HepG2 (cell line): ENCODE measurements around the gene RCOR1. TPM values are rescaled to one million over a fixed set of nuclear protein-coding genes. Genes with fewer than 3 reads are reported as not detected.

Source experiments
- BHLHE40 ChIP-seq: IDR thresholded peaks from 2 replicates; pipeline ENCODE4 v1.6.1; 2011; ENCODE audit warnings: low read length, improper control_type of control experiment
- DNMT1 ChIP-seq: sonication (generic); formaldehyde crosslinking; IDR thresholded peaks from 2 replicates; pipeline ENCODE4 v1.5.1; 2020; ENCODE audit warnings: mild to moderate bottlenecking, missing genetic modification reagents
- EEA1 ChIP-seq: sonication (generic); formaldehyde crosslinking; IDR thresholded peaks from 2 replicates; pipeline ENCODE4 v1.5.1; 2020; ENCODE audit warnings: mild to moderate bottlenecking, missing genetic modification reagents, borderline replicate concordance
- HNF4A ChIP-seq: sonication (generic); formaldehyde crosslinking; IDR thresholded peaks from 2 replicates; pipeline ENCODE4 v1.4.0; 2020; ENCODE audit warnings: missing genetic modification reagents
- MED1 ChIP-seq: sonication (generic); formaldehyde crosslinking; IDR thresholded peaks from 2 replicates; pipeline ENCODE4 v1.4.0; 2020; ENCODE audit warnings: missing genetic modification reagents
- MIXL1 ChIP-seq: IDR thresholded peaks from 2 replicates; pipeline ENCODE4 v1.6.1; 2016
- MTA3 ChIP-seq: sonication (generic); formaldehyde crosslinking; IDR thresholded peaks from 2 replicates; pipeline ENCODE4 v1.4.0; 2020; ENCODE audit warnings: missing genetic modification reagents
- POLR2A ChIP-seq, 2 experiments: IDR thresholded peaks; 2 replicates each; pipeline ENCODE4 v1.6.1; 2011; ENCODE audit warnings: low read depth in 2 of 2, low read length in 2 of 2, mild to moderate bottlenecking in 1 of 2, moderate library complexity in 1 of 2; ENCODE audit not compliant: insufficient read depth in 1 of 2
- RBFOX2 ChIP-seq: fragments of 200-400 bp; formaldehyde crosslinking; IDR thresholded peaks from 2 replicates; pipeline ENCODE4 v1.6.1; 2017; ENCODE audit warnings: low read depth, mild to moderate bottlenecking, low read length
- REPIN1 ChIP-seq: sonication (generic); formaldehyde crosslinking; IDR thresholded peaks from 2 replicates; pipeline ENCODE4 v1.8.0; 2022; ENCODE audit warnings: missing genetic modification reagents, low read depth, mild to moderate bottlenecking, borderline replicate concordance
- TFAP4 ChIP-seq: sonication (generic); IDR thresholded peaks from 2 replicates; pipeline ENCODE4 v1.6.1; 2016; ENCODE audit warnings: low read depth, borderline replicate concordance
- ZBTB7A ChIP-seq: sonication (generic); formaldehyde crosslinking; IDR thresholded peaks from 2 replicates; pipeline ENCODE4 v1.8.0; 2022; ENCODE audit warnings: mild to moderate bottlenecking, missing genetic modification reagents
- ZC3H4 ChIP-seq: sonication (generic); formaldehyde crosslinking; IDR thresholded peaks from 2 replicates; pipeline ENCODE4 v1.4.0; 2020; ENCODE audit warnings: missing genetic modification reagents, borderline replicate concordance
- ZKSCAN5 ChIP-seq: sonication (generic); formaldehyde crosslinking; IDR thresholded peaks from 2 replicates; pipeline ENCODE4 v1.5.1; 2020; ENCODE audit warnings: mild to moderate bottlenecking, missing genetic modification reagents
- ZMYM4 ChIP-seq: sonication (generic); formaldehyde crosslinking; IDR thresholded peaks from 2 replicates; pipeline ENCODE4 v1.8.1; 2023; ENCODE audit warnings: mild to moderate bottlenecking, missing genetic modification reagents
- ZNF354B ChIP-seq: sonication (generic); formaldehyde crosslinking; IDR thresholded peaks from 2 replicates; pipeline ENCODE4 v1.8.0; 2022; ENCODE audit warnings: mild to moderate bottlenecking, missing genetic modification reagents
- ZNF558 ChIP-seq: sonication (generic); formaldehyde crosslinking; IDR thresholded peaks from 2 replicates; pipeline ENCODE4 v1.9.0; 2022; ENCODE audit warnings: mild to moderate bottlenecking, missing genetic modification reagents, borderline replicate concordance
- ZNF589 ChIP-seq: sonication (generic); formaldehyde crosslinking; conservative IDR thresholded peaks from 2 replicates; pipeline ENCODE4 v1.8.0; 2022; ENCODE audit warnings: mild to moderate bottlenecking, moderate library complexity, missing genetic modification reagents
- ZNF609 ChIP-seq: sonication (generic); formaldehyde crosslinking; IDR thresholded peaks from 2 replicates; pipeline ENCODE4 v1.4.0; 2020; ENCODE audit warnings: mild to moderate bottlenecking, missing genetic modification reagents, borderline replicate concordance
- ZNF841 ChIP-seq: sonication (generic); formaldehyde crosslinking; IDR thresholded peaks from 2 replicates; pipeline ENCODE4 v1.8.1; 2023; ENCODE audit warnings: missing genetic modification reagents, borderline replicate concordance
- polyA plus RNA-seq, 8 experiments: library from polyadenylated mRNA; depleted of rRNA in 3 of 8; stranded (reverse) in 7 of 8; unstranded in 1 of 8; fragments of >200 nt; fragmentation: Illumina TruSeq in 4 of 8; extraction: Trizol in 4 of 8; gene quantifications; 2 replicates each; pipeline versions ENCODE4 v1.2.1 to v1.2.3, GENCODE V29; 2011 to 2016; ENCODE audit warnings: low read depth in 4 of 8, missing spikeins in 1 of 8, mixed read lengths in 1 of 8; ENCODE audit not compliant: insufficient read depth in 1 of 8
- total RNA-seq, 5 experiments: library from RNA; depleted of rRNA; stranded (reverse); fragments of >200 nt; fragmentation: Illumina TruSeq; extraction: Trizol; gene quantifications; 2 replicates each; pipeline ENCODE4 v1.2.3, GENCODE V29; 2016; ENCODE audit warnings: low read depth in 1 of 5
- TF ChIP-seq, protein P1 (sequence below): sonication (generic); formaldehyde crosslinking; IDR thresholded peaks from 2 replicates; pipeline ENCODE4 v1.8.1; 2023; ENCODE audit warnings: mild to moderate bottlenecking, inconsistent platforms, moderate library complexity, missing genetic modification reagents, borderline replicate concordance
- TF ChIP-seq, protein P2 (sequence below): sonication (generic); formaldehyde crosslinking; conservative IDR thresholded peaks from 2 replicates; pipeline ENCODE4 v1.8.0; 2022; ENCODE audit warnings: low read depth, missing genetic modification reagents

The RCOR1 gene
- total and polyA plus RNA-seq, 2 of the 13 experiments (the other 11 are each of a cell fraction or from before 2014, with no cell fraction given): 10.2 to 11.1 TPM

DNA sequence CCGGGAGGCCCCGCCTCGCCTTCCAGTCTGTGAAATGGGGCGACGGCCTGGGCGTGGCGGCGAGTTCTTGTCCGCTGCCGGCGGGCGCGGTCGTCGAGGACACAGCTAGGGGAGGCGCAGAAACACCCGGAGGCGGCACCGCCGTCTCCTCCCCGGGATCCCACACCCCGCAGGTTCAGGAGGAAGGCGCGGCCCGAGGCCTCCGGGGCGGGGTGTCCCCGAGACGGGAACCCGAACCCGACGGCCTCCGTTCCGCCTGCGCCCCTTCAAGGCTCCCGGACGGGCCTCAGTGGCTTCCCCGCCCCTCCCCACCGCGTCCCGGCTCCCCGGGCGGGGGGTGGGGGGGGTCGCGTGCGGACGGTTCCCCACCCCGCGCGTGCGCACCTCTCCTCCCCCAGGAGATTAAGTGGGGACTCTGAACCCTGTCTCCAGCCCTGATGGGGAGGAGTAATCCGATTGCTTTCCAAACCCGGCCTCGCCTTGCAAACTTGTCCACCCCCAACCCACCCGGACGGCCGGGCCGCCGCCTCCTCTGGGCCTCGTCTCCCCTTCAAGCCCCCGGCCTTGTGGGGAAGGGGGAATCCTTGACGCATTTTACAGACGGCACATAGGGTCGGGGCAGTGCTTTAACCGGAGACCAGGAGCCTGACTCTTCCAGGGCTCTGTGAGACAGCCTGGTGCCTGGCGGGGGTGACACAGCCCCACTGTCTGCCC lies 47.5 kb upstream of the RCOR1 start (continued):
- TF ChIP-seq ZNF609 (CRISPR knock-in tag) (peak; percentile 66; the same call in 1 of the 2 replicates), ZNF354B (CRISPR knock-in tag) (no peak), DNMT1 (CRISPR knock-in tag) (no peak), RBFOX2 (peak; percentile 83), ZKSCAN5 (CRISPR knock-in tag) (no peak), EEA1 (CRISPR knock-in tag) (no peak), HNF4A (peak; percentile 72), ZNF589 (CRISPR knock-in tag) (no peak), MED1 (peak; percentile 65; the same call in 1 of the 2 replicates), MTA3 (no peak), ZC3H4 (CRISPR knock-in tag) (peak; percentile 21; the same call in 1 of the 2 replicates), POLR2A (IDR thresholded peaks at IDR 0.05; ENCODE audit: insufficient read depth in 1 of 2, low read depth in 2 of 2, low read length in 2 of 2) (peak in 1 of 2 experiments; percentile 55; a peak in 1 of 4 replicates), ZNF841 (CRISPR knock-in tag) (no peak), REPIN1 (CRISPR knock-in tag) (no peak; the same call in 1 of the 2 replicates), BHLHE40 (peak; percentile 40; the same call in 1 of the 2 replicates), ZBTB7A (CRISPR knock-in tag) (peak; percentile 66; the same call in 1 of the 2 replicates), ZNF558 (CRISPR knock-in tag) (peak; percentile 11; the same call in 1 of the 2 replicates), TFAP4 (no peak), ZMYM4 (CRISPR knock-in tag) (peak; percentile 10; the same call in 1 of the 2 replicates), MIXL1 (no peak)
- TF ChIP-seq, protein P1, sequence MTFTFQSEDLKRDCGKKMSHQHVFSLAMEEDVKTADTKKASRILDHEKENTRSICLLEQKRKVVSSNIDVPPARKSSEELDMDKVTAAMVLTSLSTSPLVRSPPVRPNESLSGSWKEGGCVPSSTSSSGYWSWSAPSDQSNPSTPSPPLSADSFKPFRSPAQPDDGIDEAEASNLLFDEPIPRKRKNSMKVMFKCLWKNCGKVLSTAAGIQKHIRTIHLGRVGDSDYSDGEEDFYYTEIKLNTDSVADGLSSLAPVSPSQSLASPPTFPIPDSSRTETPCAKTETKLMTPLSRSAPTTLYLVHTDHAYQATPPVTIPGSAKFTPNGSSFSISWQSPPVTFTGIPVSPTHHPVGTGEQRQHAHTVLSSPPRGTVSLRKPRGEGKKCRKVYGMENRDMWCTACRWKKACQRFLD (CRISPR knock-in tag): 0 out of 2 replicates have a peak, but pooled peaks have one; percentile 64
- TF ChIP-seq, protein P2, sequence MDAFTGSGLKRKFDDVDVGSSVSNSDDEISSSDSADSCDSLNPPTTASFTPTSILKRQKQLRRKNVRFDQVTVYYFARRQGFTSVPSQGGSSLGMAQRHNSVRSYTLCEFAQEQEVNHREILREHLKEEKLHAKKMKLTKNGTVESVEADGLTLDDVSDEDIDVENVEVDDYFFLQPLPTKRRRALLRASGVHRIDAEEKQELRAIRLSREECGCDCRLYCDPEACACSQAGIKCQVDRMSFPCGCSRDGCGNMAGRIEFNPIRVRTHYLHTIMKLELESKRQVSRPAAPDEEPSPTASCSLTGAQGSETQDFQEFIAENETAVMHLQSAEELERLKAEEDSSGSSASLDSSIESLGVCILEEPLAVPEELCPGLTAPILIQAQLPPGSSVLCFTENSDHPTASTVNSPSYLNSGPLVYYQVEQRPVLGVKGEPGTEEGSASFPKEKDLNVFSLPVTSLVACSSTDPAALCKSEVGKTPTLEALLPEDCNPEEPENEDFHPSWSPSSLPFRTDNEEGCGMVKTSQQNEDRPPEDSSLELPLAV: no peak
